ENCODE data around the gene PPIP5K1. TPM values are rescaled to one million over a fixed set of nuclear protein-coding genes. Genes with fewer than 3 reads are reported as not detected.

The PPIP5K1 gene
- total and polyA plus RNA-seq, 9 of the 15 experiments (the other 6 are each of a cell fraction or from before 2014, with no cell fraction given): 2.5 to 74.6 (median 35.1) TPM

DNA sequence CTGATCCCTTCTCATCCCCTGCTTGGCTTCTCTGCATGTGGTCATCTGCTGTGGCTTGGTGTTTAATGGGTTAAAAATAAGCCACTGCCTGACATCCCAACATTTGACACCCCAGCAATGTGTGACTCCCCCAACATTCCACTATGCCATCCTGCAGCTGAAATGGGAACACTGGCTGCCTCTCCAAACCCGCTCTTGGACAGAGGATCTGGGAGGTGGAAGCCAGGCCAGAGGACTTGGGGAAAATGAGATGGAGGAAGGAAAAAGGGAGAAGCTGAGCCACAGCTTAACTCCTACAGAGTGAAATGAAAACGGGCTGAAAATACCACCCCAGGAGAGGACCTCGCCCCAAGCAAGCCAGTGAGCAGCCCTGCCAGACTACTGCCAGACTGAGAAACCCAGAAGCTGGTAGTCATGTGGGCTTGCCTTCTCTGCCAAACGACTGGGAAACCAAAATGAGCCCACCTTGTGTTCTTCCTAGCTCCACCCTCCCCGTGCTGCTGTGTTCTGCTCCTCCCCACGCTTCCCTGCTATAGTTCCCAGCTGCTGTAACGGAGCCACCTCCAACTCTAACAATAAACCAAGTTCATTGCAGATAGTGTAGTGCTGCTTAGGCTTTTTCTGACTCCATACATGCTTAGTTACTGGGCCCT is 58.9 kb downstream of the PPIP5K1 start:
- no peaks in the 10 kb centered on the region for H3K27me3 ChIP-seq (ENCODE audit: control insufficient read depth in 2 of 2, insufficient read depth in 2 of 2, low read length in 2 of 2)
- in situ Hi-C loops (cut with MboI): no loop called here
- FAIRE-seq (no peak), DNase-seq (ENCODE audit: extremely low read depth in 1 of 4, low spot score in 3 of 4) (no peak), ATAC-seq (peak; percentile 42)
- H3K9me3 ChIP-seq (replicated peaks; ENCODE audit: control insufficient read depth, insufficient read depth, low read depth, low read length): no peaks in the 10 kb centered on the region
- peaks cover 7% of the 10 kb centered on the region for H3K9me1 ChIP-seq (ENCODE audit: control insufficient read depth, insufficient read depth, low read length)
- CTCF ChIA-PET (ENCODE audit: low intra/inter-chr PET ratio): no interaction called here
- no peak overlapping the region; a peak in 1 of 4 replicates for H3K9ac ChIP-seq (ENCODE audit: insufficient read depth in 1 of 2, low read depth in 2 of 2, low read length in 2 of 2)
- BruUV-seq (replicated peaks): no TSS peak
- no peaks in the 10 kb centered on the region for H3K79me2 ChIP-seq (ENCODE audit: control insufficient read depth, insufficient read depth, low read length)
- peaks cover 21% of the 10 kb centered on the region; the same call in 1 of the 3 replicates for H3K36me3 ChIP-seq (ENCODE audit: control insufficient read depth, insufficient read depth, low read length)
- H3K27ac ChIP-seq (ENCODE audit: extremely low read depth, low read depth, low read length): no peak overlapping the region
- H2AFZ ChIP-seq (ENCODE audit: low read depth, low read length): no peak overlapping the region
- H4K20me1 ChIP-seq (replicated peaks; ENCODE audit: control insufficient read depth, insufficient read depth, low read length): peaks cover 5% of the 10 kb centered on the region; the same call in 1 of the 2 replicates
- POLR2A ChIA-PET: interaction anchor here (1.1 to 2.8 kb wide), 5 partner anchors 12 to 70 kb away, joined by 3 to 12 read pairs (median 6); partner anchors contain the start of gene MAP1A
- 34% methylated on average over 7 of the region's 7 CpGs for WGBS (ENCODE audit: insufficient coverage, low coverage, missing lambda C conversion rate)
- H3K4me1 ChIP-seq (replicated peaks in 1 of 2; ENCODE audit: control insufficient read depth in 2 of 2, insufficient read depth in 2 of 2, low read length in 2 of 2): peaks cover 4 to 12% of the 10 kb centered on the region in 2 experiments; a peak in 3 of 5 replicates
- no peak overlapping the region for H3K4me3 ChIP-seq
- intact Hi-C loops (cut with micrococcal nuclease): no loop called here
- no peak overlapping the region for H3K4me2 ChIP-seq (ENCODE audit: insufficient read depth, low read length)
- TF ChIP-seq, protein P1, sequence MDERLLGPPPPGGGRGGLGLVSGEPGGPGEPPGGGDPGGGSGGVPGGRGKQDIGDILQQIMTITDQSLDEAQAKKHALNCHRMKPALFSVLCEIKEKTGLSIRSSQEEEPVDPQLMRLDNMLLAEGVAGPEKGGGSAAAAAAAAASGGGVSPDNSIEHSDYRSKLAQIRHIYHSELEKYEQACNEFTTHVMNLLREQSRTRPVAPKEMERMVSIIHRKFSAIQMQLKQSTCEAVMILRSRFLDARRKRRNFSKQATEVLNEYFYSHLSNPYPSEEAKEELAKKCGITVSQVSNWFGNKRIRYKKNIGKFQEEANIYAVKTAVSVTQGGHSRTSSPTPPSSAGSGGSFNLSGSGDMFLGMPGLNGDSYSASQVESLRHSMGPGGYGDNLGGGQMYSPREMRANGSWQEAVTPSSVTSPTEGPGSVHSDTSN (CRISPR knock-in tag; IDR thresholded peaks at IDR 0.05; ENCODE audit: low read depth): no peak
- TF ChIP-seq, protein P1 (tag; conservative IDR thresholded peaks at IDR 0.05; ENCODE audit: low read depth): no peak
- TF ChIP-seq ZNF717 (CRISPR knock-in tag; IDR thresholded peaks at IDR 0.05): no peak
- TF ChIP-seq, protein P2, sequence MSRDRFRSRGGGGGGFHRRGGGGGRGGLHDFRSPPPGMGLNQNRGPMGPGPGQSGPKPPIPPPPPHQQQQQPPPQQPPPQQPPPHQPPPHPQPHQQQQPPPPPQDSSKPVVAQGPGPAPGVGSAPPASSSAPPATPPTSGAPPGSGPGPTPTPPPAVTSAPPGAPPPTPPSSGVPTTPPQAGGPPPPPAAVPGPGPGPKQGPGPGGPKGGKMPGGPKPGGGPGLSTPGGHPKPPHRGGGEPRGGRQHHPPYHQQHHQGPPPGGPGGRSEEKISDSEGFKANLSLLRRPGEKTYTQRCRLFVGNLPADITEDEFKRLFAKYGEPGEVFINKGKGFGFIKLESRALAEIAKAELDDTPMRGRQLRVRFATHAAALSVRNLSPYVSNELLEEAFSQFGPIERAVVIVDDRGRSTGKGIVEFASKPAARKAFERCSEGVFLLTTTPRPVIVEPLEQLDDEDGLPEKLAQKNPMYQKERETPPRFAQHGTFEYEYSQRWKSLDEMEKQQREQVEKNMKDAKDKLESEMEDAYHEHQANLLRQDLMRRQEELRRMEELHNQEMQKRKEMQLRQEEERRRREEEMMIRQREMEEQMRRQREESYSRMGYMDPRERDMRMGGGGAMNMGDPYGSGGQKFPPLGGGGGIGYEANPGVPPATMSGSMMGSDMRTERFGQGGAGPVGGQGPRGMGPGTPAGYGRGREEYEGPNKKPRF (IDR thresholded peaks at IDR 0.05; ENCODE audit: low read depth, low read length): no peak
- no peak for TF ChIP-seq ZNF3 (CRISPR knock-in tag; IDR thresholded peaks at IDR 0.05)
- TF ChIP-seq, protein P3, sequence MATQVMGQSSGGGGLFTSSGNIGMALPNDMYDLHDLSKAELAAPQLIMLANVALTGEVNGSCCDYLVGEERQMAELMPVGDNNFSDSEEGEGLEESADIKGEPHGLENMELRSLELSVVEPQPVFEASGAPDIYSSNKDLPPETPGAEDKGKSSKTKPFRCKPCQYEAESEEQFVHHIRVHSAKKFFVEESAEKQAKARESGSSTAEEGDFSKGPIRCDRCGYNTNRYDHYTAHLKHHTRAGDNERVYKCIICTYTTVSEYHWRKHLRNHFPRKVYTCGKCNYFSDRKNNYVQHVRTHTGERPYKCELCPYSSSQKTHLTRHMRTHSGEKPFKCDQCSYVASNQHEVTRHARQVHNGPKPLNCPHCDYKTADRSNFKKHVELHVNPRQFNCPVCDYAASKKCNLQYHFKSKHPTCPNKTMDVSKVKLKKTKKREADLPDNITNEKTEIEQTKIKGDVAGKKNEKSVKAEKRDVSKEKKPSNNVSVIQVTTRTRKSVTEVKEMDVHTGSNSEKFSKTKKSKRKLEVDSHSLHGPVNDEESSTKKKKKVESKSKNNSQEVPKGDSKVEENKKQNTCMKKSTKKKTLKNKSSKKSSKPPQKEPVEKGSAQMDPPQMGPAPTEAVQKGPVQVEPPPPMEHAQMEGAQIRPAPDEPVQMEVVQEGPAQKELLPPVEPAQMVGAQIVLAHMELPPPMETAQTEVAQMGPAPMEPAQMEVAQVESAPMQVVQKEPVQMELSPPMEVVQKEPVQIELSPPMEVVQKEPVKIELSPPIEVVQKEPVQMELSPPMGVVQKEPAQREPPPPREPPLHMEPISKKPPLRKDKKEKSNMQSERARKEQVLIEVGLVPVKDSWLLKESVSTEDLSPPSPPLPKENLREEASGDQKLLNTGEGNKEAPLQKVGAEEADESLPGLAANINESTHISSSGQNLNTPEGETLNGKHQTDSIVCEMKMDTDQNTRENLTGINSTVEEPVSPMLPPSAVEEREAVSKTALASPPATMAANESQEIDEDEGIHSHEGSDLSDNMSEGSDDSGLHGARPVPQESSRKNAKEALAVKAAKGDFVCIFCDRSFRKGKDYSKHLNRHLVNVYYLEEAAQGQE (IDR thresholded peaks at IDR 0.05; ENCODE audit: borderline replicate concordance): no peak
- TF ChIP-seq, protein P3 (CRISPR knock-in tag; IDR thresholded peaks at IDR 0.05; ENCODE audit: low read depth): no peak
- TF ChIP-seq SMC3 (conservative IDR thresholded peaks at IDR 0.05; ENCODE audit: insufficient read depth, low read depth, low read length): no peak
- no peak for TF ChIP-seq ZNF133 (CRISPR knock-in tag; IDR thresholded peaks at IDR 0.05)

Measured in K562 (cell line).